DND-41 (cell line): ENCODE measurements around the gene EDC3.

ENCODE experiments used
- CTCF ChIP-seq: IDR thresholded peaks from 2 replicates; pipeline ENCODE4 v1.5.1; 2012; ENCODE audit warnings: borderline replicate concordance, low read length, moderate library complexity, mild to moderate bottlenecking; ENCODE audit not compliant: poor library complexity, severe bottlenecking; ENCODE audit errors: extremely low read depth
- EZH2 ChIP-seq: IDR thresholded peaks from 3 replicates; pipeline ENCODE4 v1.6.1; 2012; ENCODE audit warnings: borderline replicate concordance, low read depth, mild to moderate bottlenecking, moderate library complexity, low read length, inconsistent platforms; ENCODE audit not compliant: severe bottlenecking

DNA sequence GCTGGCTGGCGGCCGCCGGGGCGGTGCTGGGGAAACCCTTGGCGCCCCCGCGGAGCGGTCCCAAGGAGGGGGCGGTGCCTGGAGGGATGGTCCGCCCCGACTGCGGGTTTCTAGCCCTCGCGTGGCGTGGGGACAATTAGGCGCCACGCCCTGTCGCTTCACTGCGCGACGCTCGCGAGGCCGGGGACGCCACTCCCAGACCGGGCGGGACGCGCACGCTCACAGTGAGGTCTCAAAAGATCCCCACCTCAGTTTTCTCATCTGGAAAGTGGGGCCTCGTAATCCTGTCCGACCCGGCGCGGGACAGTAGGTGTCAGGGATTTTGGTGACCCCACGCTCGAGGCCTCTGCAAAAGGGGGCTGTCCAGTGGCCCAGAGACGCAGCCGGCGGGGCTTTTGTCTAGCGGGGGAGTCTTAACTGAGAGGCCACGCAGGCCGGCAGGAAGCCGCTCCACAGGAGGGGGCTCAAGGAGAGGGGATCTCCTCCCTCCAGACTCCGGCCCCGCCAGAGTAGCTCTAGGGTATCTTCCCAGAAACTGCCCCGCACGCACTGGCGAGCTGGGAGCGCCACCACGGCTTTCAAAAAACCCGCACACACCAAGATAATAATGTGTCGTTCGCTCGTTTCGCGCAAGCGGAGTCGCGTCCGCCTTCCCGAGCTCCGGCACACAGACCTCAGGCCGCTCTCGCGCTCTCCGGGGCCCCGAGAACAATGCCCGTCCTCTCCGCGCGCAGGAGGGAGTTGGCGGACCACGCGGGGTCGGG, 80.9 kb downstream of the EDC3 start:
- TF ChIP-seq CTCF (no peak), EZH2 (no peak)
